Measurements from ENCODE around the gene NCR3LG1.

NCR3LG1 gene

DNA sequence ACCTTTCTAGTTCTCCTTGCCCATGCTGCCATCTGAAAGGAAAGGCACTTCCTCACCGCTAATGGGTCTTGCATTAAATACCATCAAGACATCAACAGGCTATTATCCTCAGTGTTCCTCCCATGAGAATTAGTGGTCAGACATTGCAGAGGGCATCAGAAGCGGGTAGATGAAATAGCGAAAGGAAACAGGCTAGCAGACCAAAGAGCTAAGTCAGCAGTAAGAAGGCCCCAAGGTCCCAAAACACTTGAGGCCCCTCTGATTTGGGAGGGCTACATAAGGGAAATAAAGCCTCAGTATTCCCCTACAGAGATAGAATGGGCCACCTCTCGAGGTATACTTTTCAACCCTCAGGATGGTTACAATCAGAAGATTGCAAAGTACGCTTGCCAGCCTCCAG is 23.9 kb downstream of the NCR3LG1 start:
- DNase-seq, result no peak

DNA sequence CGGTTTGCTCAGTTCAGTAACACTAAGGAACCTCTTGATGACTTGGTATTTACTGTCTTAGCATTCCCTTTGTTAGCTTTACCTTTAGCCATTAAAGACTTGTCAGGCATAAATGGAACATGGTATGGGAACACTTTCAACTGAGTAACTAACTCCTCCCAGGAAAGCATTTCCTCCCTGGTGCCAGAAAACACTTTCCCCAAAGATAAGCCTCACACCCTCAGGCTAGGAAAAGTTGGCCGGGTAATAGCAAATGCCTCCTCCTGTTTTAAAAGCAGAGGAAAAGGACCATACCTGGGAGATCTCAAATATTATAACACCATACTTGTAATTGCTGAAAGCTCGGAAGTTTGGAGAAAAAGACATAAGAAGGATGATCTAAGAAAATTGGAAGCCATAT is 24.9 kb downstream of the NCR3LG1 start:
- no peak for DNase-seq

DNA sequence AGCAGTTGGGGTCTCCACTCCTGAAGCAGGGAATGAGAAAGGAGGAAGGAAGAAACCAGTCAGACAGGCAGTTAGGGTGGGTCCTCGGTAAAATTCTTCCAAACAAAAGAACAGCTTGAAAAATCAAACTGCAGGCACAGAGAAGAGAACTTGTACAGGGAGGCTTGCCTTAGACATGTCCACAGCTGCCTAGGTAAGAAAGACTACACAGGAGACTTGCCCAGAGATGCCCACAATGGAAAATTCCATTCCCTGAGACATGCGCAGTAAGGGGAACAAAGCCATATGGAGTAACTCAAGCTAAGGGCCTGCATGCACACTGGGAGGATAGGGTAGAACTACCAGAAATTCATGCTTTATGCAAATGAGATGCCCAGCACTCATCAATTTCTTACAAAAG is 27.1 kb downstream of the NCR3LG1 start:
- DNase-seq, result no peak

DNA sequence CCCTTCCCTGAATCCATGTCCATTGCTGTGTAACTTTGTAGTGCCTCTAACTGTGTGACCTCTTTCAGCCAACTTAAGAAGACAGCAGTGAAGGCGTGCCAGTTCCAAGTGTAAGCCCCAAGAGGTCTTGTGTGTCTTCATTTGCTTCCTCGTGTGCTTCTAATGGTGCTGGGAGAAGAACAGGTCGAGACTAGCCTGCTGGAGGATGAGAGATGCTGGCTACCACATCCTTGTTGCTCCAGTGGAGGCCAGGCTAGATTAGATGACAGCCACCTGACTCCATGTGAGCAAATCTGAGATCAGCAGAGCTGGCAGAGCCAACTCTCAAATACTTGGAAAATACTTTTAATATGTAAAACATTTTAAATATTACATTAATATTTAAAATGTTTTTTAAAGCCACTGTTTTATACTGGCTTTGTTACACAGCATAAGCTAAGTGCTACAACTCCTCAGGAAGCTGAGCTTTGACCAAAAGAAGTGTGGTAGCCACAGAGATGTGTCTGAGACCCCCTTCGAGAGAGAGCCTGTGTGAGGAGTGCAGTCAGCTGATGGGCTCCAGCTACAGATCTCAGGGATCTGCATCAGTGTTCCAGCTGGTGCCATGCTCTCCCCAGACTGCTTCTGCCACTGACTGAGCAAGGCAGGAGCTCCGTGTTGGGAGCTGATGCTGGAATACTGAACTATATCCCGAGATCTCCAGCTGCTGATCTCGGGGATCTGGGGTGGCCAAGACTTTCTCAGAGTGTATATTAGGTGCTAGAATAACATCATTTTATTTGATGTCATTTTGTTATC is 28.0 kb downstream of the NCR3LG1 start:
- DNase-seq, result no peak

DNA sequence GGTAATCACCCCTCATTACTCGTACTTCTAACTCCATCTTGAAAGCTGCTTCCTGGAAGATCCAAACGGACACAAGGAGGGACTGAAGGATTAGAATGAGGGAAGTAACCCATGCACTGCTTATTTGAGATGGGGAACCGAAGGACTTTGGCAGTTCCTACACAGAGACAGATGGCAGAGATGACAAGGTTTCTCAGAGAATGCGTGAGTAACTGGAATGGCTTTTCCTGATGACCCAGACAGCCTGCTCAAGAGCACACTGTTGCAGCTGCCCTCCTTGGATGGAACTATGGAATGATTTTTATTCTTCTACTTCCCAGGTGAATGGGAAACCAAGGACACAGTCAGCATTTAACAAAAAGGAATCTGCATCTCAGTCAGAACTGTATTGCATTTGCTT is 29.6 kb downstream of the NCR3LG1 start:
- DNase-seq, result no peak

DNA sequence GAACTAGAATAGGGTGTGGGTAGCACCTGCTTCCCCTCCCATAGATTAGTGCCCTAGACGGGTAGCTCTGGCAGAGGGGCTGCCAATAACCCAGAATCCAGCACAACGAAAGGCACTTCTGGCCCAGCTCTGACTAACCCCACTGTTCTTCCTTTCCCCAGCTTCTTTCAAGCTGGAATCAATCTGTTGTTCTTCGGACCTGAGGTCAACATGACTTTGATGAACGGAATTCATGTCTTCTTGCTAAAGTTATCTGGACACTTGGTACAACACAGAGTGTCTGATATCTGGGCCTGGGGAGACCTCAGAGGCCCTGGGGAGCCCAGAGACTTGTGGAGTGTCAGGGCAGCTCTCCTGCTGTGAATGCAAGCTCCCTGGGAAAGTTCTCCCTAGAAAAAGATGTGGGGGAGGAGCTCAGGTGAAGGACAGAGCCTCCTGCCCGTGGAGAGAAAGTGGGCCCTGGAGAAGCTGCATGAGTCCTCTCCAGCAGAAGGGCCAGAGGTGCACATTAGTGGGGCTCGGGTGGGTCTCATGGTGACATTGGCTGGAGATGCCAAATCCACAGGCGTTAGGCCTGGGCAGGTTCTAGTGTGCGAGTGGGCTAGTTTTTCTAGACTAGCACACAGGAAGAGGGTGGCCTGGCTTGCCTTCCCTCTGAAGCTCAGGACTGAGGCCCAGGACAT is 30.6 kb downstream of the NCR3LG1 start:
- no peak for DNase-seq

DNA sequence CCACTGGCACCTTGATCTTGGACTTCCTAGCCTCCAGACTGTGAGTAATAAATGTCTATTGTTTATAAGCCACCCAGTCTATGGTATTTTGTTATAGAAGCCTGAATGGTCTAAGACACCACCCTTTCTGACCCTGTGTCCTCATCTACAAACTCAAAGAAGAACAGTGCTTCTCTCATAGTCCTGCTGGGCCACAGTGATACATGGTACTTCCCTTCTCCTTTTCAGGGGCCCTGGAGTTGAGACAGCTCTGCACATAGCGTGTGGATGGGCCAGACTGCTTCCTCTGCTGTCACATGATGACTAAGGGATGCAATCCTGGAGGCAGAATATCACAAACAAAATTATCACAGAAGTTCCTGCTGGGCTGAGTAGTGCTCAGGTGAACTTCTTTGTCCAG is 31.9 kb downstream of the NCR3LG1 start:
- no peak for DNase-seq

DNA sequence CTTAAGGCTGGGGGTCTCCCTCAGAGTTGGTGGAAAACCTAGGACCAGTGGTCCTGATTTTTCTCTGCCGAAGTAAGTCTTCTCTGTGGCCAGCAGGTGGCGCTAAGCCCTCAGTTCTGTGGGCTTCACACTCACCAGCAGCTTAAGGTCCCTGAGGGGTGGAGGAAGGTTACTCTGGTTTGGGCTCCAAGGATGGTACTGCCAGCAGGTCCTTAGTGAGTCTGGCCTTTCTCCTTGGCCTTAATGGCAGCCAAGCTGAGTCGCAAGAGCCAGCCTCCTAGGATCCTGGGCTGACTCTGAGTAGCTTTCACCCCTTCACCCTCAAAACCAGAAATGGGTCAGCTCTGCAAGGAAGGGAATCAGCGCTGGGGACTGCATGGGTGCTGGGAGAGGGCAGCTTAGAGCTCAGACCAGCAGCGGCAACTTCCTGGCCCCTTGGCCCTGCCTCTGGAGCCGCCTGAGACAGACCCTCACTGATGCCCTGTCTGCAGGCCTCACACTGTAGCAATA is 32.5 kb downstream of the NCR3LG1 start:
- peak; percentile 41 to 70 (median 54) for DNase-seq

DNA sequence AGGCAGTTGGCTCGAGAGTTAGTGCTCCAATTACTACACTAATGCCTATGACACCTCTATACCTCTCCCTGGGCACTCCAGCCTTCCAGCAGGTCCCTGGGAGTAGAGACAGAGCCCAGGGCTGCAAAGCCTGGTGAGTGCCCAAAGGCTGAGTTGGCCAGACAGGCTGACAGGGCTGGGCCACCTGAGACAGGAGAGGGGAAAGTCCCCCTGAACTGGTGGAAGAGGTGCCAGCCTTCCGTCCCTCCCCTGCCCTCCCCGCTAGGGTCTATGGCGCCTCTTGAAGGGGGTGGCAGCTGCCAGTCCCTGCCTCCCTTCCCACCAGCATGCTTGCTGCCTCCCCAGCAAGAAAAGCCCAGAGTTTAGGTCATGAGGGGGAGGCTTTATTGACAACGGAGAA is 33.9 kb downstream of the NCR3LG1 start:
- DNase-seq, result no peak

DNA sequence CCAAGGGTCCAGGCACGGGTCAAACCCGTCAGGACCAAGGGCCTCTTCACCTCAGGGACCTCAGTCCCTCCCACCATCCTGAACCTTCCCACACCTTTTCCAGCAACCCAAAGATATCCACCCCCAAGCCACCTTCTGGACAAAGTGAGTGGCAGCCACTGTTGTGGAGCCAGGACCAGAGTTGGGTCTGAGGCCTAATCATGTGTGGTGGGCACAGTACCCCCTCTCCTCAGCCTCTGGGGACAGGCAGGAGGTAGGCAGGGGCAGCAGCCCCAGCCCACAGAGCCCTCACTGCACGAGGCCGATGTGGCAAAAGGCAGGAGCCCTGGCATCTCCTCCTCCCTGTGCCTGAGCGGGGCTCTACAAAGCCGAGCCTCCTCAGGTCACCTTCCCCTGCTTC is 34.3 kb downstream of the NCR3LG1 start:
- DNase-seq, result no peak

DNA sequence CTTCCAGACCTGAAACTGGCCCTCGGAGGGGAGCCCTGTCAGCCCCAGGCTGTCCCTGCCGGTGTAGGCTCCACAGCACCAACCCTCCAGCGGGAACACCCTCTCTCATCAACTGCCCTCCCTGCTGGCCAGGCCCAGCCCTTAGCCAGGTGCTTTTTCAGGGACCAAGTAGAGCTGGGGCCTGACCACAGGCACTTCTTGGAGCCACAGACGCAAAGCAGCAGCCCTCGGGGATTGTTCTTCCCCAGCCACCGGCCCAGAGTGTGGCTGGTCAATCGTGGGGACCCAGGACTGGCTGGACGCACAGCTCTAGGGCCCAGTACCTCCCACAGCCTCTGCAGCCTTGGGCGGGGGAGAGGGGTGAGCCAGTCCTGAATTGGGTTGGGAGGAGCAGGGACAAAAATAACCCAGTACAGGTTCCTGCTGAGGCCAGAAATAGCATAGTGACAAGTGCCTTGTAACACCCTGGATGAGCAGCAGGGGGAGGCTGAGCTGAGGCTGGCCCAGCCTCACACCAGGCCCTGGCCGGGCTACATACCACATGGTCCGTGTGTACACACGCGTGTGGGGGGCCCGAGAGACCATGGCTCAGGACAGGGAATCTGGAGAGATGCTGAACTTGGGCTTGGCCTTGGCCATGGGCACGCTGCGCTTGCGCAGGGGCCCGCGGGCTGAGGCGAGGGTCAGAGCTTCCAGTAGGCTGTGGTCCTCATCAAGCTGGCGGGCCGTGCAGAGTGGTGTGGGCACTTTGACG is 34.9 kb downstream of the NCR3LG1 start:
- peak in 2 of 4 experiments; percentile 8 to 20 for DNase-seq

DNA sequence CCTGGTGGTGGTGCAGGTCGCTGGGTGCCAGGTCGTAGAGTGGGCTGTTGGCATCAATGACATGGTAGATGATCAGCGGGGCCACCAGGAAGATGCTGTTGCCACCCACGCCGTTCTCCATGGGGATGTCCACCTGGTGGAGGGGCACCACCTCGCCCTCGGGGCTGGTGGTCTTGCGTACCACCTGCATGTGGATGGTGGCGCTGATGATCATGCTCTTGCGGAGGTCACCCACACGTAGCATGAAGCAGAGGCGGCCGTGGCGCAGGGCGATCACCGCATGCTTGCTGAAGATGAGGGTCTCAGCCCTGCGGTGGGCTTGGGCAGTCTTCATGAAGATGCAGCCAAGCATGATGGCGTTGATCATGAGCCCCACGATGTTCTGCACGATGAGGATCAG is 35.7 kb downstream of the NCR3LG1 start:
- no peak for DNase-seq

DNA sequence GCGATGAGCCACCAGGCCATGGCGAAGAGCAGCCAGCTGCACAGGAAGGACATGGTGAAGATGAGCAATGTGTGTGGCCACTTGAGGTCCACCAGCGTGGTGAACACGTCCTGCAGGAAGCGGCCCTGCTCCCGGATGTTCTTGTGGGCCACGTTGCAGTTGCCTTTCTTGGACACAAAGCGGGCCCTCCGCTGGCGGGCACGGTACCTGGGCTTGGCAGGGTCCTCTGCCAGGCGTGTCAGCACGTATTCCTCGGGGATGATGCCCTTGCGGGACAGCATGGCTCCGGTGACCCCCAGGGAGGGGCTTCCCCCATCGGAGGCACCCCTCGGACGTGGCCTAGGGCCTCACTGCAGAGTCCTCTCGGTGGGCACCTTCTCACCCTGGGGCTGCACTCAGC is 36.2 kb downstream of the NCR3LG1 start:
- no peak for DNase-seq

DNA sequence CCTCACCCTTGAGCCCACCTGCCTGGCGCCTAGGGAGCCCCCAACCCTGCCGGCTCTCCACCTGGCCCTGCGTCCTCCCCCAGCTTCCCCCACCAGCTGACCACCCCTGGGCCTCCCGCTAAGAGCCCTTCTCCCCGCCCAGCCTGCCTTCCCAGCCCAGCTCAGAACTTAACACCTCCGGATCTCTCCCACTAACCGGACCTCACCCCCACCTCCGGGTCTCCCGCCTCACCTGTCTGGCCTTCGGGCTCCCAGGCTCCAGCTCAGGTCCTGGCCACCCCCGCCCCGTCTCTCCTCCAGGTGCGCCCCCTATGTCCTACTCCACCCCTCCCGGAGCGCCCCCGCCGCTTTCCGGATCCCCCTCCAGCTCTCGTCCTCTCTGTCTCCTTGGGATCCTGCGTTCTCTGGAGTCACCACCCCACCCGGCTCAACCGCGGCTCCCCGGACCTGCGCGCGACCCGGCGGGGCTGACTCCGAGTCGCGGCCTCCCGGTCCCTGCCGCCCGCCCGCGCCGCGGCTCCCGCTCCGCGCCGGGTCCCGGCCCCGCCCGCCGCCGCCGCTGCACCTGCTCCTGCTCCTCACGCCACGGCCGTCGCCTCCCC is 37.1 kb downstream of the NCR3LG1 start, which contains the start of gene KCNJ11:
KCNJ11 (minus strand) TSS at position 51 of the 602 bp plus-strand sequence. CDS start 568 bp downstream, outside the sequence.
- DNase-seq, result peak in 1 of 4 experiments; percentile 40

DNA sequence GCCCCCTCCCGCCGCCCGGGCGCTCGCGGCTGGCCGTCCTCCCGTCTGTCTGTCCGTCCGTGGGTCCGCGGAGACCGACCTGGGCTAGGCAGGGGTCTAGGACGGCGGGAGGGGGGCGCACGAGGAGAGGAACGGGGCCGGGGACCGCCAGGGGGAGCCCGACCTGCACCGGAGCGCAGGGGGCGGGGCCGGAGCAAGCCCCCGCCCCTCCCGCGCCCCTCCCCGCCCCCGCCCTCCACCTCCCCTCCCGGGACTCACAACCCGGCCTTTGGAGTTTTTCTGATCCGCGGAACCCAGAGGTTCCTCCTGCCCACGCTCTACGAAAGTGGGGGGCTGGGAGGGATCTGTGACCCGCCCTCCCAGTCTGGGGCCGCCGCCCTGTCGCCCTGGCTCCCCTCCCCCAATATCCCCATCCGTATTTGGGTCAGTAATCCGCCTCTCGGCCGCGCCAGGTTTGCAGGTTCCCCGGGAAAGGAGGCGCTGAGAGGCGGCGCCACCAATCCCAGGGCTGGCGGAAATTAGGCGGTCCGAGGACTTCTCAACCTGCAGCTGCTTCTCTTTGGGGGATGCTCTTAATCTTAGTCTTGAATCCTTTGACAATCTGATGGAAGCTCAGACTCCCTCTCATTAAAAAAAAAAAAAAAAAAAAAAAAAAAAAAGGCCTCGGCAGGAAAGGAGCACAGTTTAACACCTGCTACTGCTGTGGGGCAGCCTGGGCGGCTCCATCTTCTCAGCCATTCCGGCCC is 37.8 kb downstream of the NCR3LG1 start:
- peak; percentile 63 to 75 (median 72) for DNase-seq

DNA sequence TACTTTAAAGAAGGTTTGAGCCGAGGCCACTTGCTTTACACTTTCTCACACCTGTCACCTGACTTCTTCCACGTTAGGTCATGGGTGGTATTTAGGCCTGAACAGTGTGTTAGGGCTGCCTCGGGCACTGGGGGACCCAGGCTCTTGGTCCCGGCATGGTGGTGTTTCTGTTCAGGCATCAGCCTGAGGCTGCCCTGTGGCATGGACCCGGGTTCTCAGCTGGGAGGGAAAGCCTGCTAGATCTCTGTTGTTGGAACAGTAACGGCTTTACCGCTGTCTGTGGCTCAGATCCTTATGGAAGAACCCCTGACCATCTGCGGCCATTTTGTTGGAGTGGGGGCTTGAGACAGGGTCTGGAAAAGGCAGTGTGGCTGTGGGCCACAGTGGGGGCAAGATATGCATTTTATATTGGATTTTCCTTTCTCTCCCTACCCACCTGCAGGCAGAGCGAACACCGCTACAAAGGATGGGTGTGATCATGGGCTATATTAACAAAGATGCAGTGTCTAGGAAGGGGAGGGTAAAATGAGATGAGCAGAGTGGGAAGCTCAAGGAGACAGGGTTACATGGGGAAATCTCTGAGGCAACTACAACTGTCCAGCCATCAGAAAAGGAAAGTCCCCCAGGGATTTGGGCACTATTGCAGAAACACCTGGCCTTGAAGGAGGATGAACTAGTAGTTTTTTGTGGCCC is 38.5 kb downstream of the NCR3LG1 start:
- no peak for DNase-seq

DNA sequence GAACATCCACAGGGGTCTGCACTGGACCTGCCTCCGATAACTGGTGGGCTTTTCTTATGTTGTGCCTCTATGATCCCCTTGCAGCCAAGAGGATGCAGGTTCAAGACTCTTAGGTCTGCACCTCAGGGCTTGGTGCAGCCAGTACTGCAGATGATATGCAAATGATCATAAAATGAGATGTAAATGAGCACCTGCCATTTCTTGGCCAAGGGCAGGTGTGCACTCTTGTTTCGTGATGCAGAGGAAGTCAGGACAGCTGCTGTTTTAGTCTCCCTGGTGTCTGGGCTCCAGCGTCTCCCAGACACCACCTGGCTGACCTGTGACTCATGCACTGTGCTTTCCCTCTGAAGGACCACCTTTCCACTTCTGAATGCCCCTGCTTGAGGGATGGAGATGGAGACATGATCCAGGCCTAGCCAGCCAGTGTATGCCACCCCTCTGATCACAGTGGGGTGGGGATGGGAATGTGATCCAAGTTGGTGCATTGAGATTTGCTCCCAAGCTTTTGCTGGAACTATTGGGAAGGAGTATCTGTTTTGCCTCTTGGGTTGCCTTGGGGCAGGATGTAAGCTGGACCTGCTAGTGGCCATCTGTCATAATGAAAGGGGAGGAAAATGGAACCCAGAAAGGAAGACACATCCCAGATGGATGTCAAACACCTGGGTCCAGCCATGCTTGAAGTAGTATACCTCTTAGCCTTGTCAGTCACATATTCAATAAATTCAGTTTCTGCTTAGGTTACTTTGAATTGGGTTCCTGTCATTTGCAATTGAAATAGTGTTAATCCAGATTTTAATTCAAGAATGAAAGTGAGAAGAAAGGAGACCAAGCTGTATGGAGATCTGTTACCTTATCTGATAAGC is 40.1 kb downstream of the NCR3LG1 start:
- DNase-seq, result no peak

DNA sequence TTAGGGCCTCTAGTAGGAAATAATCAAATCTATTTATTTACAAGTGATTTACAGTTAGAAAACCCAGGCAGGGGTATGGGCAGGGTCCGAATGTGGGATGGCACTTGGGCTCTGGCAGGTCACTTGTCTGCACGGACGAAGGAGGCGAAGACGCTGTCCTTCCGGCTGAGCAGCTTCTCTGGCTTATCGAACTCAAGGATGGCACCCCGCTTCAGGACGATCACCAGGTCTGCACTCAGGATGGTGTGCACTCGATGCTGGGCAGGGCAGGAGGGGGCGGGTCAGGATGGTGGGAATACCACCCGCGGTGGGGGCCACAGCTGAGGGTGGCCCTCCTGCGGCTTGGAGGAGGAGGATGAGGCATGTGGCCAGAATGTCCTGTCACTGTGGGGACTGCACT is 41.3 kb downstream of the NCR3LG1 start:
- DNase-seq, result no peak

DNA sequence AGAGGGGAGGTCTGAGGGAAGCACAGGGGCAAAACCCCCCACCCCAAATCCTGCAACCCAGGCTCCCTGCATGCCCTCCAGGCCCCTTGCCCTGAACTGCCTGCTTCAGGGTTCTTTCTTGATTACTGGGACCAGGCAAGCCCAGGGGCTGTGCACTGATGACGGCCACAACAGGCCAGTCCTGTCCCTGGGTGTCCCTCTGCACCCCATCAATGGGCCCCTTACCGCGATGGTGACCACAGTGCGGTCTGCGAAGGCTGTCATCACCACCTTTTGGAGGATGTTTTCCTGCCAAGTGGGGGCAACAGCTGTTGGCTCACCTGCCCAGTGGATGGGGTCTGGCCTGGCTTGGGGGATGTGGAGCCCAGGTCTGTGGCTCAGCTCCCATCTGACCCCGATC is 41.9 kb downstream of the NCR3LG1 start:
- DNase-seq, result no peak

DNA sequence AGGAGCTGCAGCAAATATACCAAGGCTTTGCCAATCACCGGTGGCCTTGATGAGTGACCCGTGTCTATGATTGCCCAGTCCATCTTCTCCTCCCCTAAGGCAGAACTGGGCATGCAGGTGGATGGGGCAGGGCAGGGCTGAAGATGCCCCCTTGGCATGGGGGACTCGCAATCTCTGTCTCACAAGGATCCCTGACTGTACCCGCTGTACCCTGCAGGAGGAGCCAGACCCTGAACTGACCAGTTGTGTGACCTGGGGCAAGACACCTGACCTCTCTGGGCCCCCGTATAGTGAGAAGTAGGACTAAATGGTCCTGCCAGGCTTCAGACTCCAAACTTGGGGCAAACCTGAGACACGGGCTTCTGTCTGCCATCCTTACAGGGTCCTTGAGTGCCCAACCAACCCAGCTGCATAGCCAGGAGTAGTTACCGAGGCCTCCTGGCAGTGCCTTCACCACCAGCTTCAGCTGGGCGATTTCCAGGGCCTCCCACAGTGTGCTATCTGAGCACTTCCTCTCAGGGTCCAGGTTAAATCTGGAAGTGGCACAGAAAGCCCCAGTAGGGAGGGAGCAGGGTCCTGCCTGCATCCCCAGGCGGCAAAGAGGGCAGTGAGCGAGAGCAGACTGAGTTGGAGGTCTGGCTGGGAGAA is 43.3 kb downstream of the NCR3LG1 start:
- DNase-seq, result no peak

Data from activated CD4-positive, CD25-positive, alpha-beta regulatory T cell (primary cell).